ENCODE data around the gene ATP9B.

- TF ChIP-seq CTCF (conservative IDR thresholded peaks at IDR 0.05; ENCODE audit: low read depth, low read length): no peak
- no peak for TF ChIP-seq EZH2 (IDR thresholded peaks at IDR 0.05; ENCODE audit: borderline replicate concordance, low read depth, low read length, poor library complexity, severe bottlenecking)
Observed at GRCh38 chr18:79356435-79356834, 287.2 kb downstream of the ATP9B start.

All from A673 (cell line).